VCaP (cell line): ENCODE data around the gene FSTL4.

Experiments
- H3K27ac ChIP-seq: fragments of 450-650 bp; 2 replicates; pipeline ENCODE4 v1.5.1; 2017
- CTCF ChIP-seq: fragments of 450-650 bp; conservative IDR thresholded peaks from 2 replicates; pipeline ENCODE4 v1.5.1; 2017; ENCODE audit warnings: mild to moderate bottlenecking, moderate library complexity

Gene FSTL4

GRCh38 chr5:133644000-133644865 lies 31.9 kb upstream of the FSTL4 start:
- no peak overlapping the region for H3K27ac ChIP-seq

GRCh38 chr5:133643365-133643764 lies 31.0 kb upstream of the FSTL4 start:
- TF ChIP-seq CTCF: no peak
- H3K27ac ChIP-seq: no peak overlapping the region

More at GRCh38 chr5:133644000-133644865, 31.9 kb upstream of the FSTL4 start:
- TF ChIP-seq CTCF: no peak

GRCh38 chr5:133642153-133642722 lies 29.9 kb upstream of the FSTL4 start:
- no peak for TF ChIP-seq CTCF
- no peak overlapping the region for H3K27ac ChIP-seq

- no peak overlapping the region for H3K27ac ChIP-seq
- no peak for TF ChIP-seq CTCF
Measured at GRCh38 chr5:133641683-133642082, 29.3 kb upstream of the FSTL4 start.

- TF ChIP-seq CTCF: no peak
- no peak overlapping the region for H3K27ac ChIP-seq
Measured at GRCh38 chr5:133639850-133640528, 27.6 kb upstream of the FSTL4 start.

- no peak overlapping the region for H3K27ac ChIP-seq
- TF ChIP-seq CTCF: no peak
Measured at GRCh38 chr5:133638436-133638835, 26.1 kb upstream of the FSTL4 start.

- TF ChIP-seq CTCF: no peak
- H3K27ac ChIP-seq: no peak overlapping the region
Measured at GRCh38 chr5:133637206-133637605, 24.9 kb upstream of the FSTL4 start.
